HEK293 (cell line): ENCODE data around the gene SEMA4D.

Experiments used
- CTCF ChIP-seq: fragments of 450-650 bp; formaldehyde crosslinking; IDR thresholded peaks from 2 replicates; pipeline ENCODE4 v1.5.1; 2016; ENCODE audit warnings: missing biosample characterization, missing genetic modification characterization
- MZF1 ChIP-seq: fragments of 450-650 bp; formaldehyde crosslinking; IDR thresholded peaks from 2 replicates; pipeline ENCODE4 v1.5.1; 2017; ENCODE audit warnings: missing biosample characterization, missing genetic modification characterization, borderline replicate concordance
- PRDM1 ChIP-seq: fragments of 450-650 bp; formaldehyde crosslinking; IDR thresholded peaks from 2 replicates; pipeline ENCODE4; 2016; ENCODE audit warnings: missing biosample characterization, missing genetic modification characterization
- TCF7L2 ChIP-seq: IDR thresholded peaks from 2 replicates; pipeline ENCODE4 v1.6.1; 2011; ENCODE audit warnings: low read depth, mild to moderate bottlenecking, inconsistent platforms, low read length, moderate library complexity, borderline replicate concordance
- YY1 ChIP-seq: fragments of 450-650 bp; formaldehyde crosslinking; IDR thresholded peaks from 2 replicates; pipeline ENCODE4 v1.5.1; 2018; ENCODE audit warnings: missing biosample characterization, missing genetic modification characterization
- ZBTB11 ChIP-seq: fragments of 450-650 bp; formaldehyde crosslinking; conservative IDR thresholded peaks from 2 replicates; pipeline ENCODE4 v1.5.1; 2016; ENCODE audit warnings: low read depth, missing biosample characterization, missing genetic modification characterization
- ZBTB26 ChIP-seq: fragments of 450-650 bp; formaldehyde crosslinking; optimal IDR thresholded peaks from 2 replicates; pipeline ENCODE3; 2016; ENCODE audit warnings: missing biosample characterization, mild to moderate bottlenecking, missing genetic modification characterization
- ZNF664 ChIP-seq: fragments of 450-650 bp; formaldehyde crosslinking; IDR thresholded peaks from 2 replicates; pipeline ENCODE4 v1.5.1; 2016; ENCODE audit warnings: missing biosample characterization, missing genetic modification characterization
- ZNF707 ChIP-seq: fragments of 450-650 bp; formaldehyde crosslinking; IDR thresholded peaks from 2 replicates; pipeline ENCODE4 v1.5.1; 2016; ENCODE audit warnings: missing biosample characterization, missing genetic modification characterization
- TF ChIP-seq, protein P1 (sequence below): IDR thresholded peaks from 2 replicates; pipeline ENCODE4 v1.6.1; 2011; ENCODE audit warnings: mild to moderate bottlenecking, low read depth, low read length, borderline replicate concordance

DNA sequence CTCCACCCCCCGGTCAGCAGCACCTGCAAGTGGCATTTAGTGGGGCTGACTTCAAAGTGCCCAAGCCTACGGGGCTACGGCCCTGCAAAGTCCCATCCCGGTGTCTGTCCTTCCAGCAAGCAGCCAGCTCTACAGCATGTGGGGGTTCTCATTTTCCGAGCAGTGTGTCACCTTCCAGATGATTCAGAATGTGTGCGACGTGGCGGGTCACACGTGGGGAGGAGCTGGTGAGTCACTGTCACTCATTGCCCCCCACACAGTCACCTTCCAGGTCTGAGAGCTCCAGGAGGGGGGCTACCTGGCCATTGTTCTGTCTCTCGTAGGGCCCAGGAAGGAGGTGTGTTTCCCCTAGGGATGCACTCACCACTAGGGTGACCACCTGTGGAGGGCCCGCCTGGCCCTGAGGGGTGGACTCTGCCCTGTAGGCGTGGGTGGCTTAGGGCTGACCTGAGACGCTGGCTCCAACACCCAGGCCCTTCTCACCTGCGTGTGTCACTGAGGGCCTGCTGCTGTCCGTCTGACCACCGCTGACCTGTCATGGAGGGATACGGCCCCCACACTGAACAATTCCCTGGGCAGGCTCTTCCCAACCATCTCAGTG lies 70.2 kb downstream of the SEMA4D start:
- TF ChIP-seq, protein P1, sequence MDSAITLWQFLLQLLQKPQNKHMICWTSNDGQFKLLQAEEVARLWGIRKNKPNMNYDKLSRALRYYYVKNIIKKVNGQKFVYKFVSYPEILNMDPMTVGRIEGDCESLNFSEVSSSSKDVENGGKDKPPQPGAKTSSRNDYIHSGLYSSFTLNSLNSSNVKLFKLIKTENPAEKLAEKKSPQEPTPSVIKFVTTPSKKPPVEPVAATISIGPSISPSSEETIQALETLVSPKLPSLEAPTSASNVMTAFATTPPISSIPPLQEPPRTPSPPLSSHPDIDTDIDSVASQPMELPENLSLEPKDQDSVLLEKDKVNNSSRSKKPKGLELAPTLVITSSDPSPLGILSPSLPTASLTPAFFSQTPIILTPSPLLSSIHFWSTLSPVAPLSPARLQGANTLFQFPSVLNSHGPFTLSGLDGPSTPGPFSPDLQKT, result no peak
- no peak for TF ChIP-seq ZBTB26 (tag by site-specific recombination)
- TF ChIP-seq MZF1 (tag by site-specific recombination), result no peak
- TF ChIP-seq ZBTB11 (tag by site-specific recombination), result no peak
- no peak for TF ChIP-seq ZNF707 (tag by site-specific recombination)
- TF ChIP-seq ZNF664 (tag by site-specific recombination), result no peak
- no peak for TF ChIP-seq CTCF (tag by site-specific recombination)
- TF ChIP-seq TCF7L2, result no peak
- TF ChIP-seq YY1 (tag by site-specific recombination), result no peak
- TF ChIP-seq PRDM1 (tag by site-specific recombination), result no peak
